BJ (cell line): ENCODE measurements around the gene IDNK. TPM values are rescaled to one million over a fixed set of nuclear protein-coding genes. Genes with fewer than 3 reads are reported as not detected.

Experiments used
- CTCF ChIA-PET: fragments of 350-600 bp; formaldehyde crosslinking; extraction: SDS; loops from one replicate; lab custom pipeline; 2021; ENCODE audit warnings: antibody characterized with exemption, inconsistent platforms; lab: Yijun Ruan, JAX
- POLR2A ChIA-PET: fragments of 300-600 bp; sonication (Branson Sonifier 250); formaldehyde crosslinking; extraction: SDS; loops from one replicate; lab custom pipeline; 2021; ENCODE audit warnings: antibody characterized with exemption; lab: Charles Lee
- DNase-seq: peaks from one replicate; pipeline ENCODE4 v3.0.0-alpha.2; 2011; ENCODE audit warnings: low read depth
- H3K27me3 ChIP-seq: 2 replicates; pipeline ENCODE4 v1.6.0; 2011; ENCODE audit warnings: low read length; ENCODE audit not compliant: control insufficient read depth, insufficient read depth
- H3K36me3 ChIP-seq: 2 replicates; pipeline ENCODE4 v1.5.1; 2011; ENCODE audit warnings: low read length; ENCODE audit not compliant: control insufficient read depth, insufficient read depth
- H3K4me3 ChIP-seq: 2 replicates; pipeline ENCODE4 v1.5.1; 2011; ENCODE audit warnings: low read depth, mild to moderate bottlenecking, control low read depth, low read length
- CTCF ChIP-seq: IDR thresholded peaks from 2 replicates; pipeline ENCODE4 v1.5.1; 2011; ENCODE audit warnings: low read depth, mild to moderate bottlenecking, control low read depth, inconsistent platforms, low read length, moderate library complexity; ENCODE audit not compliant: insufficient read depth
- polyA plus RNA-seq: library from polyadenylated mRNA; depleted of rRNA; stranded (reverse); fragments of >200 nt; gene quantifications from 2 replicates; pipeline ENCODE4 v1.2.3, GENCODE V29; 2011

Gene IDNK
- polyA plus RNA-seq, 1 experiment, result 2.7 TPM

DNA sequence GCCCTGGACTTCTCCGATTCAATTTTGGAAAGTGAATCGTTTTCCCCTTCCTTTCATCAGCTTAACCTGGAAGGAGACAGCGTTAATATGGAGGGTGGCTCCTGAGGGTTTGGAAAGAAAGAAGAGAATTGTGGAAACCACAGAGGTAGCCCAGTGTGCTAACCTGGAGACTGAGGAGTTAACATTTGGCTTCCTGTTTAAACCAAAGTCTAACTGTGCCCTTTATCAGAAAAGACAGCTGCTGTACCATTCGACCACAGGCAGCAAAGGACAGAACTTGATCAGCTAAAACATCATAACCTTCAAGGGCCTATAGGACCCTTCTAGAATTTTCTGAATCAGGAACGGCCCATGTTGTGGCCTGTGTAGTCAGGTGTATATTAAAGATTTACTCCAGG is 735 bp downstream of the IDNK start:
- peaks cover 2% of the 10 kb centered on the region; the same call in 1 of the 2 replicates for H3K36me3 ChIP-seq
- TF ChIP-seq CTCF, result no peak
- H3K27me3 ChIP-seq, result no peaks in the 10 kb centered on the region
- ChIA-PET CTCF (interaction anchor here (0.6 to 3.2 kb wide), 5 partner anchors 23 to 679 kb away, joined by 3 to 15 read pairs (median 3); no protein-coding TSS in a partner anchor), POLR2A (no interaction called here)
- peak overlapping the region; percentile 65 for H3K4me3 ChIP-seq
- no peak for DNase-seq

DNA sequence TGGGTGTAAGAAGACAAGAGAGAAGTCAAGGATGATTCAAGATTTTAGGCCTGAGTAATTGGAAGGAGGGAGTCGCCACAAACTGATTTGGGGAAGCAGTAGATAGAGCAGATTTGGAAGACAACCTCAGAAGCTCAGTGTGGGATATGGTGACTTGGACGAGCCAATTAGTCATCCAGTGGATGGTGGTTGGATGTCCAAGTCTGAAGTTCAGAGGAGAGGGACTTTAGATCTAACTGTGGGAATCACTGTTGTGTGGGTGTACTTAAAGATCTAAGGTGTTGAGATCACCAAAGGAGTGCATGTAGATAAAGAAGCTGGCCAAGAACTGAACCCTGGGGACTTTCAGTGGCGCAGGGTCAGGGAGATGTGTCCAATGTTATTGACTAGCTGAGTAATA is 2.2 kb downstream of the IDNK start:
- CTCF ChIA-PET, result interaction anchor here (0.7 to 3.2 kb wide), 4 partner anchors 9 to 291 kb away, joined by 3 to 15 read pairs (median 3); no protein-coding TSS in a partner anchor
- H3K4me3 ChIP-seq, result no peak overlapping the region
- POLR2A ChIA-PET, result interaction anchor here (0.6 kb wide), 1 partner anchor 72 kb away, joined by 20 read pairs; no protein-coding TSS in a partner anchor
- DNase-seq, result no peak
- no peak for TF ChIP-seq CTCF
- no peaks in the 10 kb centered on the region for H3K27me3 ChIP-seq
- H3K36me3 ChIP-seq, result peaks cover 2% of the 10 kb centered on the region; the same call in 1 of the 2 replicates

DNA sequence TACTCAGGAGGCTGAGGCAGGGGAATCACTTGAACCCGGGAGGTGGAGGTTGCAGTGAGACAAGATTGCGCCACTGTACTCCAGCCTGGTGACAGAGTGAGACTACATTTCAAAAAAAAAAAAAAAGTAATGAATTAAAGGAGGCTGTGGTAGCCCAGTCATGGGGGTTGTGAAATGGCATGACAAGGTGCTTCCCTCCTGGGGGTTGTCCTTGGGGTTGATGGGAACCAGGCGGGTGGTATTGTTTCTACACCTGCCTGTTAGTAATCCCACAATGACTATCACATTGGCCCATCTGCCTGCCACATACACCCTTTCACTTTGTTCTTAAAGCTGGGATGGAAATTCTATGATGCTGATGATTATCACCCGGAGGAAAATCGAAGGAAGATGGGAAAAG is 5.6 kb downstream of the IDNK start:
- Histone ChIP-seq H3K27me3 (no peaks in the 10 kb centered on the region), H3K36me3 (peaks cover 2% of the 10 kb centered on the region; the same call in 1 of the 2 replicates), H3K4me3 (no peak overlapping the region)
- TF ChIP-seq CTCF, result no peak
- POLR2A ChIA-PET, result no interaction called here
- DNase-seq, result no peak
- CTCF ChIA-PET, result no interaction called here

DNA sequence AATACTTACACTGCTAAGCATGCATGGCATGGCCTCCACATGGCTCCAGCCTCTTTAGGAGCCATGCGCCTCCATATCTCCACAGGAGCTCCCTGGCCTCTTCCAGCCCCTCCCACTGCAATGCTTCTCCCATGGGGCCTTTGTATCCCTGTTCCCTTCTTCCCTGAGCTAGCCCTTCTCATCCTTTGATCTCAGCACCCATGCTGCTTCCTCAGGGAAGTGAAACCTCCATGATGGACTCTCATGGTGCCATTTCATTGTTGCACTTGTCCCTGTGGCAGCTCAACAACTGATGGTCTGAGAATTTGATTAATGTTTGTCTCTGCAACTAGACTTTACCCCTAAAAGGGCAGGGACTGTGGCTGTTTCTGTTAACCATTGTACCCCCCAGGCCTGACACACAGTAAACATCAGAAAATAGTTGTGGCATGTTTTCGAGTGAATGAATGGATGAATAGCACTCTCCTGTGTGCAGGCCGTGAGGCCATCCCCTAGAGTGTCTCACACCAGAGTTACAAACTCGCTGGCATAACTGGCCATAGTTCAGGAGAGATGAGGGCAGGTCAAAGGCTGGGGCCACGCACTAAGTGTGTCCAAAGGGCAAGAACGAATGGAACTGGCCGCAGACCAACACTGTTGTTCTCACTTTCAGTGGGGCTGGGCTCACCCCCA is 6.6 kb downstream of the IDNK start:
- TF ChIP-seq CTCF, result no peak
- no peaks in the 10 kb centered on the region for H3K27me3 ChIP-seq
- ChIA-PET CTCF (interaction anchor here (0.9 kb wide), 1 partner anchor 291 kb away, joined by 3 read pairs; no protein-coding TSS in a partner anchor), POLR2A (no interaction called here)
- no peak for DNase-seq
- H3K36me3 ChIP-seq, result peaks cover 2% of the 10 kb centered on the region; the same call in 1 of the 2 replicates
- H3K4me3 ChIP-seq, result no peak overlapping the region

GRCh38 chr9:83630938-83631457 is 8.1 kb downstream of the IDNK start:
- Histone ChIP-seq H3K36me3 (peaks cover 3% of the 10 kb centered on the region; the same call in 1 of the 2 replicates), H3K27me3 (no peaks in the 10 kb centered on the region), H3K4me3 (no peak overlapping the region)
- ChIA-PET POLR2A (no interaction called here), CTCF (interaction anchor here (1.3 kb wide), 1 partner anchor 18 kb away, joined by 6 read pairs; no protein-coding TSS in a partner anchor)
- no peak for DNase-seq
- no peak for TF ChIP-seq CTCF
